Testis (tissue), 3 donors: Measurements from ENCODE around the gene ZDHHC19. TPM values are rescaled to one million over a fixed set of nuclear protein-coding genes. Genes with fewer than 3 reads are reported as not detected.

ENCODE experiments used
- DNase-seq: peaks from one replicate; pipeline ENCODE4 v3.0.0-alpha.2; 2019
- H3K27ac ChIP-seq, 2 donors: fragments of 200-600 bp; sonication (generic); one replicate each; pipeline ENCODE4 v1.5.1; 2019
- H3K27me3 ChIP-seq: fragments of 200-600 bp; sonication (generic); one replicate; pipeline ENCODE4 v1.5.1; 2019
- H3K36me3 ChIP-seq: fragments of 200-600 bp; sonication (generic); one replicate; pipeline ENCODE4 v1.5.1; 2017; ENCODE audit warnings: low read depth; ENCODE audit errors: missing control alignments
- H3K4me1 ChIP-seq: fragments of 200-600 bp; sonication (generic); one replicate; pipeline ENCODE4 v1.5.1; 2019
- H3K4me3 ChIP-seq, 2 donors: fragments of 200-600 bp; sonication (generic); one replicate each; pipeline ENCODE4 v1.5.1; 2017 to 2019
- H3K9me3 ChIP-seq: fragments of 200-600 bp; sonication (generic); one replicate; pipeline ENCODE4 v1.5.1; 2017
- POLR2A ChIP-seq: fragments of 450-650 bp; IDR thresholded peaks from one replicate; pipeline ENCODE4 v1.6.1; 2017; ENCODE audit warnings: antibody characterized with exemption, mild to moderate bottlenecking, moderate library complexity
- WGBS, 2 donors: methylation state at CpG; one replicate each; pipeline ENCODE4 v1.1.5; 2018; 5-methylcytosine and 5-hydroxymethylcytosine counted together
- intact Hi-C: fragments of 100-400 bp; cut with DNase I; formaldehyde crosslinking; loops from one replicate; pipeline ENCODE4 v1.15.1; 2023; ENCODE audit warnings: low total_unique reads
- polyA plus RNA-seq: library from polyadenylated mRNA; stranded (reverse); fragments of 350-450 nt; fragmentation: Illumina TruSeq; extraction: RNeasy Lipid Tissue Mini Kit (QIAGEN cat#74804); gene quantifications from one replicate; pipeline ENCODE4 v1.2.3, GENCODE V29; 2014; ENCODE audit warnings: low read depth, low replicate concordance; ENCODE audit not compliant: insufficient read depth
- small RNA-seq, 2 donors: library from RNA; depleted of rRNA; stranded (forward); fragments of <200 nt; gene quantifications; one replicate each; pipeline ENCODE3, GENCODE V24; 2016
- total RNA-seq, 2 donors: library from RNA; depleted of rRNA; stranded (reverse); fragments of >200 nt; gene quantifications; one replicate each; pipeline ENCODE4 v1.2.3, GENCODE V29; 2016
- TF ChIP-seq, protein P1 (sequence below), 3 experiments: fragments of 450-650 bp in 2 of 3; fragments of 200-600 bp in 1 of 3; sonication (generic) in 1 of 3; IDR thresholded peaks; one replicate each; pipeline ENCODE4 v1.5.1; 2016 to 2019; ENCODE audit warnings: antibody characterized with exemption in 3 of 3, mild to moderate bottlenecking in 2 of 3, moderate library complexity in 1 of 3

Gene ZDHHC19
- total and polyA plus RNA-seq, 3 donors from 2014 or later, result 12.7 to 112 (median 55.0) TPM

DNA sequence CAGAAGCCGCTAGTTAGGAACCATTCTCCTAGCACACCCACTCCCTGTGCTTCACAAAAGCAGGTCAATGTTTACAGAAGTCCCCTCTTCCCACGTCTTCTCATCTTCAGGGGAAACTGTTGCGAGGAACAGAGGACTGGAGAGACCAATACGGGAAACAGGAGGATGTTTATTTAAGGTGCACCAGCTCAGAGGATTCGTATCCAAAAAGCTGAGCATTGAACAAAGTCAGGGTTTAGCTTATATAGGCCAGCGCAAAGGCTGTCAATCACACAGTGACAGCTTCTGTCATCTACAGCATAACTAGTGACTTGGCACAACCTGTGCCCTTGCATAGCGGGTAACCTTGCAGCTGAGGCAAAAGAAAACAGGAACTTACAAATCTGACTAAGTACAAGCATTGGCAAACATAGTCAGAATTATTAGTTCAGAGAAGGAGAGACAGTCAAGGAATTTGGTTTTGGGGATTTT is 61.3 kb downstream of the ZDHHC19 start:
- no peaks in the 10 kb centered on the region for H3K9me3 ChIP-seq
- H3K27ac ChIP-seq, result no peak overlapping the region
- 81 to 85% methylated on average over 7 of the region's 7 CpGs for WGBS, 2 donors
- H3K36me3 ChIP-seq, result no peaks in the 10 kb centered on the region
- no peaks in the 10 kb centered on the region for H3K27me3 ChIP-seq
- H3K4me3 ChIP-seq, result no peak overlapping the region
- TF ChIP-seq, protein P1, sequence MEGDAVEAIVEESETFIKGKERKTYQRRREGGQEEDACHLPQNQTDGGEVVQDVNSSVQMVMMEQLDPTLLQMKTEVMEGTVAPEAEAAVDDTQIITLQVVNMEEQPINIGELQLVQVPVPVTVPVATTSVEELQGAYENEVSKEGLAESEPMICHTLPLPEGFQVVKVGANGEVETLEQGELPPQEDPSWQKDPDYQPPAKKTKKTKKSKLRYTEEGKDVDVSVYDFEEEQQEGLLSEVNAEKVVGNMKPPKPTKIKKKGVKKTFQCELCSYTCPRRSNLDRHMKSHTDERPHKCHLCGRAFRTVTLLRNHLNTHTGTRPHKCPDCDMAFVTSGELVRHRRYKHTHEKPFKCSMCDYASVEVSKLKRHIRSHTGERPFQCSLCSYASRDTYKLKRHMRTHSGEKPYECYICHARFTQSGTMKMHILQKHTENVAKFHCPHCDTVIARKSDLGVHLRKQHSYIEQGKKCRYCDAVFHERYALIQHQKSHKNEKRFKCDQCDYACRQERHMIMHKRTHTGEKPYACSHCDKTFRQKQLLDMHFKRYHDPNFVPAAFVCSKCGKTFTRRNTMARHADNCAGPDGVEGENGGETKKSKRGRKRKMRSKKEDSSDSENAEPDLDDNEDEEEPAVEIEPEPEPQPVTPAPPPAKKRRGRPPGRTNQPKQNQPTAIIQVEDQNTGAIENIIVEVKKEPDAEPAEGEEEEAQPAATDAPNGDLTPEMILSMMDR (IDR thresholded peaks at IDR 0.05), result no peak
- no peak for TF ChIP-seq POLR2A
- no peaks in the 10 kb centered on the region for H3K4me1 ChIP-seq
- no peak for DNase-seq
- intact Hi-C loops, result no loop called here

DNA sequence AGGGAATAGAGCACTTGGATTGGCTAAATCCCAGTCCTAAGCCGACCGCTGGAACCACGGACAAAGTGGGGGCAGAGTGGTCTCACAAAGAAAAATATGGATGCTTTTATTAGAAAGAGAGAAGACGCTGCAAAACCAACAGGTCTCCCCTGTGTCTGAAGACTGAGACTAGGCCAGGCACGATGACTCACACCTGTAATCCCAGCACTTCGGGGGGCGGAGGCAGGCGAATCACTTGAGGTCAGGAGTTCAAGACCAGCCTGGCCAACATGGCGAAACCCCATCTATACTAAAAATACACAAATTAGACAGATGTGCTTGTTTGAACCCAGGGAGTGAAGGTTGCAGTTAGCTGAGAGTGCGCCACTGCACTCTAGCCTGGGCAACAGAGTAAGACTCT is 61.8 kb downstream of the ZDHHC19 start:
- Histone ChIP-seq H3K27me3 (no peaks in the 10 kb centered on the region), H3K4me3 (no peak overlapping the region), H3K36me3 (no peaks in the 10 kb centered on the region), H3K27ac (no peak overlapping the region), H3K4me1 (no peaks in the 10 kb centered on the region), H3K9me3 (no peaks in the 10 kb centered on the region)
- TF ChIP-seq, protein P1 (IDR thresholded peaks at IDR 0.05), result no peak
- WGBS, 2 donors, result 86 to 91% methylated on average over 10 of the region's 10 CpGs
- no peak for DNase-seq
- intact Hi-C loops, result no loop called here

Small RNA genes within 50 kb of the gene (small RNA-seq; reads per million reads assigned to genes)
- 0 reads per million in 2 donors for gene RF00019

Other genes starting within 250 kb of the ZDHHC19 start
- 10 to 100 TPM; 72.1 to 77.0 TPM for gene TFRC, start 129.3 kb downstream of the ZDHHC19 start, total RNA-seq
- 38.6 TPM for gene TFRC, start 129.3 kb downstream of the ZDHHC19 start, polyA plus RNA-seq
- gene SLC51A, start 5.1 kb upstream of the ZDHHC19 start, total RNA-seq, result 10 to 100 TPM; 27.2 to 35.1 TPM
- 60.6 TPM for gene SLC51A, start 5.1 kb upstream of the ZDHHC19 start, polyA plus RNA-seq
- 10 to 100 TPM; 51.3 to 69.3 TPM for gene PCYT1A, start 76.3 kb upstream of the ZDHHC19 start, total RNA-seq
- 66.0 TPM for gene PCYT1A, start 76.3 kb upstream of the ZDHHC19 start, polyA plus RNA-seq
- gene DYNLT2B, start 106.8 kb upstream of the ZDHHC19 start, total RNA-seq, result 10 to 100 TPM; 19.4 to 29.1 TPM
- gene DYNLT2B, start 106.8 kb upstream of the ZDHHC19 start, polyA plus RNA-seq, result 59.7 TPM
- gene TM4SF19, start 127.0 kb upstream of the ZDHHC19 start, total RNA-seq, result 1 to 10 TPM; 4.8 to 6.8 TPM
- gene TM4SF19, start 127.0 kb upstream of the ZDHHC19 start, polyA plus RNA-seq, result 8.4 TPM
- 10 to 100 TPM; 40.4 to 49.1 TPM for gene UBXN7, start 221.0 kb upstream of the ZDHHC19 start, total RNA-seq
- 40.2 TPM for gene UBXN7, start 221.0 kb upstream of the ZDHHC19 start, polyA plus RNA-seq